Kidney epithelial cell (primary cell): ENCODE results near the gene SUN2. TPM values are rescaled to one million over a fixed set of nuclear protein-coding genes. Genes with fewer than 3 reads are reported as not detected.

Experiments
- DNase-seq: peaks from one replicate; pipeline ENCODE4 v3.0.0-alpha.2; 2010; ENCODE audit warnings: low read depth
- H3K27me3 ChIP-seq: 2 replicates; pipeline ENCODE4 v1.6.0; 2011; ENCODE audit warnings: low read length; ENCODE audit not compliant: control insufficient read depth, insufficient read depth
- H3K36me3 ChIP-seq: 2 replicates; pipeline ENCODE4 v1.5.1; 2011; ENCODE audit warnings: low read length; ENCODE audit not compliant: control insufficient read depth, insufficient read depth
- H3K4me3 ChIP-seq: 2 replicates; pipeline ENCODE4 v1.5.1; 2011; ENCODE audit warnings: low read depth, mild to moderate bottlenecking, control low read depth, low read length
- CTCF ChIP-seq: IDR thresholded peaks from 2 replicates; pipeline ENCODE4 v1.5.1; 2011; ENCODE audit warnings: mild to moderate bottlenecking, moderate library complexity, low read length, control low read depth, inconsistent platforms; ENCODE audit not compliant: insufficient read depth, poor library complexity, severe bottlenecking
- total RNA-seq: library from RNA; depleted of rRNA; stranded (reverse); fragments of >200 nt; gene quantifications from 2 replicates; pipeline ENCODE4 v1.2.3, GENCODE V29; 2015

Gene SUN2
- total RNA-seq, 1 donor from 2014 or later: 105 TPM

DNA sequence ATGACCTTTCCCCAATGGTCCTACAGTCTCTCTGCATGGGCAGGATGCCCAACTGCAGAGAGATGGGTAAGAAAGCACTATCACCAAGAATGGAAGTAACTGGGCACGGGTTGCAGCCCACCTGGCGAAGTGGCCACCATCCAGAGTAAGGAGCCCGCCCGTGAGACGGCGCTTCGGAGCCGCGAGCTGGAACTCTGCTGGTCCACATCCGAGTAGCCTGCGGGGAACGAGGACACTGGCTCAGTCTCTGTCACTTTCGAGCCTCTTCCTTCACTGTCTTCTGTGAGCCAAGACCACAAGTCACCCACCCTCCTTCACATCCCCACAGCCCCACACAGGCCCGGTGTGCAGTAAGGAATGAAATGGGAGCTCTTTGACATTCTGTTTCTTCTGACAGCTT is 5.7 kb downstream of the SUN2 start:
- H3K36me3 ChIP-seq: peaks cover 7% of the 10 kb centered on the region
- DNase-seq: no peak

DNA sequence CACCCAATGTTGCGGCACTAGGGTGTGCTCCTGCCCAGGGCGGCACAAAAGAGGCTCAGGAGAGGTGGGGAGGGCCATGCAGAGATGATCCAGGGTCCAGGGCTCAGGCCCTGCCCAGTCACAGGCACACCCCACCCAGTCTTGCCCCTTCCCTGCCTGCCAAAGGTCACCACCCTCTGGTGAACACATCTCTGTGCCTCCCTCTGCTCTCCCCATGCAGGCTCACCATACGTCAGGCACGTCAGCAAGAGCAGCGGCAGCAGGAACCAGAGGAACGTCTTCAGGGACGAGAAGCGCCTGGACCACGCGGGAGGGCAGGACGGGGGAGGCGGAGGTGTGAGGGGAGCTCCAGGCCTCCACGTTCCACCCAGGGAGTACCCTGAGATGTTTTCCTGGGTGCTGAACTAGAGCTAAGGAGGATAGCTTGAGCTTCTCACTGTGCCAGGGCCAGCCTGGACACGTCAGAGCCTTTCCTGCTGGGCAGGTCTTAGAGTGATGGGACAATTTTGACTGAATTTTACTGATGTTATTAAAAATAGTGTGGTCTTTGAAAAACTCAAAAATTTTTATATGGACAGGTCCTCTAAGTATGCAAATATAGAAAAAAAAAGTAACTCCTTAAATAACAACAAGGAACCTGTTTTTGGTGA is 7.2 kb downstream of the SUN2 start:
- Histone ChIP-seq H3K4me3 (no peak overlapping the region), H3K27me3 (no peaks in the 10 kb centered on the region), H3K36me3 (peaks cover 7% of the 10 kb centered on the region)
- no peak for DNase-seq
- no peak for TF ChIP-seq CTCF

More for the DNA sequence above, 5.7 kb downstream of the SUN2 start:
- Histone ChIP-seq H3K4me3 (no peak overlapping the region), H3K27me3 (no peaks in the 10 kb centered on the region)
- no peak for TF ChIP-seq CTCF

- DNase-seq: no peak
- TF ChIP-seq CTCF: no peak
- Histone ChIP-seq H3K36me3 (peaks cover 7% of the 10 kb centered on the region), H3K4me3 (no peak overlapping the region), H3K27me3 (no peaks in the 10 kb centered on the region)
These were observed 9.9 kb downstream of the SUN2 start for GRCh38 chr22:38745676-38746460.

GRCh38 chr22:38744981-38745380 is 10.8 kb downstream of the SUN2 start:
- no peak overlapping the region for H3K4me3 ChIP-seq
- no peaks in the 10 kb centered on the region for H3K27me3 ChIP-seq
- DNase-seq: no peak
- H3K36me3 ChIP-seq: peaks cover 6% of the 10 kb centered on the region
- no peak for TF ChIP-seq CTCF

GRCh38 chr22:38742176-38742942 is 13.4 kb downstream of the SUN2 start:
- peaks cover 6% of the 10 kb centered on the region for H3K36me3 ChIP-seq
- TF ChIP-seq CTCF: no peak
- no peak for DNase-seq
- H3K4me3 ChIP-seq: no peak overlapping the region
- H3K27me3 ChIP-seq: no peaks in the 10 kb centered on the region
